Measurements from ENCODE around the gene EXOSC2.

GRCh38 chr9:130736834-130737233 lies 43.3 kb downstream of the EXOSC2 start:
- no peak for TF ChIP-seq CTCF (conservative IDR thresholded peaks at IDR 0.05; ENCODE audit: low read depth, low read length)
- TF ChIP-seq POLR2A (IDR thresholded peaks at IDR 0.05; ENCODE audit: low read depth, low read length), result no peak
- no peak for TF ChIP-seq MXI1 (IDR thresholded peaks at IDR 0.05; ENCODE audit: borderline replicate concordance, low read depth, low read length)
- no peak for TF ChIP-seq CEBPB (IDR thresholded peaks at IDR 0.05; ENCODE audit: low read depth, low read length)
